GM18870 (cell line): ENCODE results near the gene SEL1L.
"Not testable (repeated sequence)": the region's sequence is repeated elsewhere in the genome, so short reads cannot be mapped to it uniquely, and the experiment has no call there.

ENCODE experiments used
- ATAC-seq: cut with Tn5 transposase; IDR thresholded peaks from one replicate; pipeline ENCODE4 v1.9.1; 2021; ENCODE audit warnings: moderate library complexity; ENCODE audit not compliant: unreplicated experiment

The SEL1L gene

DNA sequence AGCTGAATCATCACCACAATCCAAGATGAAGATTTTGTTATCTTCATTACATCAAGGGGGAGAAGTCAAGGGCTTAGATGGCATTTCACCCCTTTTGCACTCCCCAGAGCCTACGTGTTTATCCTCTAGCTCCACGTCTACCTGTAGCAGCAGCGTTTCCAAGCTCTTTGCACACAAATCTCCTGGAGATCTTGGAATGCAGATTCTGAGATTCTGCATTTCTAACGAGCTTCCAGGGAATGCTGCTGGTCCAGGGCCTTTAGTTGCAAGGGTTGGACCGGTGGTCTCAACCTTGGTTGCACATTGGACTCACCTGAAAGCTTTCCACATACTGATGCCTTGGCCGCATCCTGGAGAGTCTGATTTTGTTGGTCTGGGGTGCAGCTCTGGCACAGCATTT is 84.1 kb downstream of the SEL1L start:
- no peak for ATAC-seq

- no peak for ATAC-seq
Measured at GRCh38 chr14:81449114-81449513, 84.5 kb downstream of the SEL1L start.

- no peak for ATAC-seq
Measured at GRCh38 chr14:81447021-81447764, 86.5 kb downstream of the SEL1L start.

DNA sequence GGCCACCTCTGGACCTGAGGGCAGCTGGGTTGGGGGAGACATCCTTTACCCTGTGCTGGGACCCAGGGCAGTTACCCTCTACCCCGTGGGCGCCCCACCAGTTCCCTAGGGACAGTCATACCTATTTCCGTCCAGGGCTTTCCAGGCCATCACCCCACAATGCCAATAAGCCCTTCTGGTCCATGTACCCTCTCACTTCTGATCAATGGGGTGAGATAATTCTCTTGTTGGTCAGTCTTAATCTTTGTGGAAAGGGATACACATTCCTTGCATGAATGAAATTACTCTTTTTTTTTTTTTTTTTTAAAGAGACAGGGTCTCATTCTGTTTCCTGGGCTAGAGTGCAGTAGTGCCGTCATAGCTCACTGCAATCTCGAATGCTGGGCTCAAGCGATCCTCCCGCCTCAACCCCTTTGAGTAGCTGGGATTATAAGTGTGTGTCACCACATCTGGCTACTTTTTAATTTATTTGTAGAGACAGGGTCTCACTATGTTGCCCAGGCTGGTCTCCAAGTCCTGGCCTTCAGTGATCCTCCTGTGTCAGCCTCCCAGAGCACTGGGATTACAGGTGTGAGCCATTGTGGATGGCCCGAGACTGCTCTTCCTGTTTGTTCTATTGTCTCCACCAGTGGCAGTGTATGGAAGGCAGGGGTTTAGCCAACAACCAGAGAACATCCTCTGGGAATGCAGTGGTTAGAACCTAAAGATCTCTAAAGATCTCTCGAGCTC is 87.2 kb downstream of the SEL1L start:
- ATAC-seq: no peak

- ATAC-seq: no peak
Measured at GRCh38 chr14:81441626-81442134, 92.0 kb downstream of the SEL1L start.

DNA sequence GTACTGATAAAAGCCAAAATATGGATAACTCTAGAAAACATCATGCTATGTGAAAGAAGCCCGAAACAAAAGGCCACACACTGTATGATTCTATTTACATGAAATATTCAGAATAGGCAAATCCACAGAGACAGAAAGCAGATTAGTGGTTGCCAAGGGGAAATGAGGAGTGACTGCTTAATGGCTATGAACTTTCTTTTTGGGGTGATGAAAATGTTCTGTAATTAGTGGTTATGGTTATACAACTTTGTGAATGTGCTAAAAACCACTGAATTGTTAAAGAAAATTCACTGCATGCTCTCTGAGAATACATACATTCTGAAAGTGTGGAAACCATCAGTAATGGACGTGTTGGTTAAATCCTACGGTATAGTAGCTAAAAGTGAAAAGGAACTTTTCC is 93.6 kb downstream of the SEL1L start:
- ATAC-seq: no peak

- no peak for ATAC-seq
Measured at GRCh38 chr14:81437244-81437643, 96.4 kb downstream of the SEL1L start.

- no peak for ATAC-seq
Measured at GRCh38 chr14:81436296-81437138, 97.1 kb downstream of the SEL1L start.

DNA sequence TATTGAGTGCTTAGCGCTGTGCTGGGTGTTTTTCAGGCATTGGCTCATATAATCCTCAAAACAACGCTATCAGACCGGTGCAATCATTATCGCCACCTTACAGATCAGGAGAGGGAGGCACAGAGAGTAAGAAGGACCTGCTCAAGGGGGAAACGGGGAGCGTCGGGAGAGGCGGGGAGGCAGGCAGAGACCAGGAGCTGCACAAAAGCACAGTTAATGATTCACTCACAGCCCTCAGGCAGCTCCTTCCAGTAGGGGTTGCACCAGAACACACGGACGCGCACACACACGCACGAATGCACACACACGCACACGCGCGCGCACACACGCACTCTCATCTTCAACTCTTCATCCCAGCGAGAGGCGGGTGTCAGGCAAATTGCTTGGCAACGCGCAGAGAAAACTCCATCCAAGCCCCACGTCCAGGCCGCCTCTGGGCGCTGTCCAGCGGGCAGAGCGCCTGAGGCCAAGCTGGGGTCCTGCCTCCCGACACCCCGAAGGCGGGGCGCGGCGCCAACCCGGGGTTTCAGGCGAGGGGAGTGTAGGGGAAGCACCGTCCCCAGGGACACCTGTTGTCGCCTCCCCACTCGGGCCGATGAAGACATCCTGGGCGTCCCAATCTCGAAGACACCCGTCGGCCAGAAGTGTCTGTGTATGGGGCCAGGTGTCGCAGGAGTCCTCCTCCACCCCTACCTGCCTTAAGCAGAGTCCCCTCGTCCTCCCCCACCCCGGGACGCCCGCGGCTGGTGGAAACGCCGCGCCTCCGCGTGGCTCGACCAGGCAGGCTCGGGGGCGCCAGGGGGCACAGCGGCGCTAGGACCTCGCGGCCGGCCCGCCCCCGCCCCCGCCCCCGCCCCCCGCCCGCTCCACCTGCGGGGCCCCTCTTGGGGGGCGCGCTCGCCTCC is 98.0 kb downstream of the SEL1L start:
- no peak for ATAC-seq

DNA sequence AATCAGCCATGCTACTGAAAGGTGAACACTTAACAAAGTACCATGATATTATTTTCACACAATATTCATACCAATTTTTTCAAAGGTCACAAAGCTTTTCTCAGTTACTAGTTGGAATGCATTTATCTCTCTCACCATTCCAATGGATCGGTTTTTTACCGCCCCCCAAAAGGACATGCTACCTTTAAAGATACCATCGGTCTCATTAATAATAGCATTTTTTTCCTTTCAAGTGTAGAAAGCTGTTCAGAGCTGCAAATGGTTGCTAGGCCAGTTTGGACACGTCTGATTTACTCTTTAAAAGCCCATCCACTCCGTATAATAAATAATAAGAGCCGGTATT is 98.6 kb downstream of the SEL1L start:
- no peak for ATAC-seq

DNA sequence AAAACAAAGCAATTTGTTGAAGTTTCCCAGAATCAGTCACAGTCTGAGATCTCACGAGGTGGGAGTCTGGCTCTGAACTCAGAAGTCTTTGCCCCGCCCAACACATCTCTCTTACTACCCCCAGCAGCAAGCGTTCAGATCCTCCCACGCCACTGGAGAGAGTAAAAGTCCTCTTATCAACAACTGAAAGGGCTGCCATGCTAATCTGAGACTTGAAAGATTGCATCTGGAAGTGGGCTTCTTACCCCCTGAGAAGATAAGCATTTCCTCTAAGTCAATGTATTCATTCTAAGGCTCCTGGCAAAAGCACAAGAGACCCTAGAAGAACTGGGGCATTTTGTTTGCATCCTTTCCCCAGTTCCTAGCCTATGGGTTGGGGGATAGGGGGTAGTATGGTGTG is 99.4 kb downstream of the SEL1L start:
- ATAC-seq: no peak

GRCh38 chr14:81433378-81433777 is 100.3 kb downstream of the SEL1L start:
- no peak for ATAC-seq

DNA sequence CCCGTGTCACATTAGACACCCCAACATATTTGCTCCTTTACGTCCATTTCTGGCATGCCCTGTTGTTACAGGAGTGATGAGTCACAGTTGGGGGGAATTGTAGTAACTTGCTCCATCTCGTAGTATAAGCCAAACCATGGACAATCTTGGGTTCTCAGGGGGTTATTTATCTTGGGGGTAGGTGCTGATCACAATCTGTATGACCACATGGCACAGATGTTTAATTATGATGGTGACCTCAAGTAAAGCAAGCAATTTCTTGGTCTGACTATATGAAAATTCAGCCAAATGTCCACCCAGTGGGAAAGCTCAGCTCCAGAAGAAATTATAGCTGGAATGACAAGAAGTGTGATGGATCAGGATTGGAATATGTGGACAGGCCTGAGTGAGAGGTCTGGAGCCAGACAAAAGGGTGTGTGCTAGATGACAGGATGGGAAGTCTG is 101.4 kb downstream of the SEL1L start:
- no peak for ATAC-seq

DNA sequence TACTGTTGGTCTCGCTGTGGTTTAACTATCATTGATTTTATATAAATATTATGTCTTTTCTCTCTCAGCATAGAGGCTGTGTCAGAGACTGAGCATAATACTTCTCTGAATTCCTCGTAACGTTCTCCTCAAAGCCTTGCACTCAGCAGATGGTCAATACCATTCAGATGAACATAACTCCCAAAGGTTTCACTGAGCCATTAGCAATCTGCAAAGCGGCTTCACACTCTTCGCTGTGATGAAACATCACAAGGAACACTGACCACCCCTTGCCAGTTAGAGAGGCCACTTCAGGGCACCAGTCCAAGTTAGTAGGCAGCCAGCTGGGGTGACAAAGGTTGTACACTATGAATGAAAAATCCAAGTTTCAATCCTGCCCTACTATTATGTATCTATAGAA is 103.4 kb downstream of the SEL1L start:
- ATAC-seq: no peak

DNA sequence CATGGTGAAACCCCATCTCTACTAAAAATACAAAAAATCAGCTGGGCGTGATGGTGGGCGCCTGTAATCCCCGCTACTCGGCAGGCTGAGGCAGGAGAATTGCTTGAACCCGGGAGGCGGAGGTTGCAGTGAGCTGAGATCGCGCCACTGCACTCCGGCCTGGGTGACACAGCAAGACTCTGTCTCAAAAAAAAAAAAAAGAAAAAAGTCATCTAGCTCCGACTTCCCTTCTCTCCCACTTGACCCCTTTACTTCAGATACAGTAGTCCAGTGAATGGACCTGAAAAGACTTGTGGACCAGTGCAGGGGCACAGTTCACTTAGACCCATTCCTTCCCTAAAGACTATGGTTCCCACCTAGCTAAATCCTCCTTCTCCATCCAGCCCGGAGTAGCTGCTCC is 103.9 kb downstream of the SEL1L start:
- ATAC-seq: not testable (repeated sequence)

DNA sequence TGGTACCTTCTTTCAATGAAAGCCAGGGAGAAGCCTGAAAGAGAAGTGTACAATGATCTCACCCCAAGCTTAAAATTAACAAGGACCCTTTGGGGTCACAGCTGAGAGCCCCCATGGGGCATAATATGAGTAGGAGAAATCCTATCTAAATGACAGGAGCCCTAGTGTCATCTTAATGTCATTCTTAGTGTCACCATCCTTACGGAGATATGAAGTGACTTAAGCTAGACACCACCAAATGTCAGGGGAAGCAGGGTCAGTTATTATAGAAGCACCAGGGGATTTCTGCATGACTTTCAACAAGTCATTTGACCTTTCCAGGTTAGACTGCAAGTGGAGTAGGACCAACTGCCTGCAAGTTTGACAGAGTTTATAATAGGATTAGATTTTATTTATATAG is 104.6 kb downstream of the SEL1L start:
- ATAC-seq: no peak

- ATAC-seq: no peak
Measured at GRCh38 chr14:81427348-81428058, 106.2 kb downstream of the SEL1L start.

DNA sequence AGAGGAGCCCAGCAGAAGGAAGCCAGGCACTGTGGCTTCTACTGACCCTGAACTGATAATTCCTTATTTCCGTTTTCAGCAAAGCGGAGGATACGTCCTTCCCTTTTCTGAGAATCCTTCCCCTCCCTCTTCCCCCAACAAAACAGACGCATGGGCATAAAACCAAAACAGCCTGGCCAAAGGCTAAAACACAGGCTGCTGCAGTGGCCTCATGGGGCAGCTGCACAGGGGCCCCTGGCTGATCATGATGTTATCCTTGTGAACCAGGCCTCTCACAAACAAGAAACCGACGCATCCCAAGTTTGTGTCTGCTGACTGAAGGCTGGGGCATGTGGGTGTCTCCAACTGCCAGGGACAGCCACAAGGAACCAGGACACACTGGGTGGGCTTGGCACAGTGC is 110.1 kb downstream of the SEL1L start:
- ATAC-seq: no peak
